Fibroblast of lung (primary cell): ENCODE results near the gene SNX18. TPM values are rescaled to one million over a fixed set of nuclear protein-coding genes. Genes with fewer than 3 reads are reported as not detected.

Experiments used
- DNase-seq, 2 donors: peaks; one replicate each; pipeline versions ENCODE4 v3.0.0 to v3.0.0-alpha.2; 2010; ENCODE audit warnings: low read depth in 2 of 2
- H2AFZ ChIP-seq: 2 replicates; pipeline ENCODE4 v1.5.1; 2012; ENCODE audit warnings: low read length, control low read depth, inconsistent platforms
- H3K27ac ChIP-seq: 2 replicates; pipeline ENCODE4 v1.5.1; 2011; ENCODE audit warnings: low read length, control low read depth; ENCODE audit not compliant: insufficient read depth
- H3K27me3 ChIP-seq: 2 replicates; pipeline ENCODE4 v1.5.1; 2011; ENCODE audit warnings: mild to moderate bottlenecking, low read length; ENCODE audit not compliant: control insufficient read depth, insufficient read depth
- H3K36me3 ChIP-seq: 2 replicates; pipeline ENCODE4 v1.5.1; 2011; ENCODE audit warnings: low read length; ENCODE audit not compliant: control insufficient read depth, insufficient read depth
- H3K4me1 ChIP-seq: 2 replicates; pipeline ENCODE4 v1.5.1; 2011; ENCODE audit warnings: low read length; ENCODE audit not compliant: control insufficient read depth, insufficient read depth; ENCODE audit errors: extremely low read depth
- H3K4me2 ChIP-seq: 2 replicates; pipeline ENCODE4 v1.5.1; 2011; ENCODE audit warnings: low read length, control low read depth; ENCODE audit not compliant: insufficient read depth; ENCODE audit errors: extremely low read depth
- H3K4me3 ChIP-seq, 4 experiments: fragments of 200-600 bp in 1 of 4; sonication (generic) in 1 of 4; replicated peaks in 1 of 4; 2 replicates each; pipeline ENCODE4 v1.5.1; 2011 to 2016; ENCODE audit warnings: low read length in 4 of 4, low read depth in 3 of 4, mild to moderate bottlenecking in 3 of 4, control low read depth in 2 of 4, inconsistent platforms in 1 of 4, mixed read lengths in 1 of 4; ENCODE audit not compliant: insufficient read depth in 1 of 4; ENCODE audit errors: control extremely low read depth in 1 of 4
- H3K79me2 ChIP-seq: 2 replicates; pipeline ENCODE4 v1.5.1; 2012; ENCODE audit warnings: mild to moderate bottlenecking, low read length, inconsistent platforms; ENCODE audit not compliant: control insufficient read depth, insufficient read depth
- H3K9ac ChIP-seq: 2 replicates; pipeline ENCODE4 v1.5.1; 2011; ENCODE audit warnings: mild to moderate bottlenecking, low read length, control low read depth; ENCODE audit not compliant: insufficient read depth
- H3K9me3 ChIP-seq: 2 replicates; pipeline ENCODE4 v1.5.1; 2012; ENCODE audit warnings: low read depth, low read length; ENCODE audit not compliant: control insufficient read depth, insufficient read depth
- H4K20me1 ChIP-seq: 2 replicates; pipeline ENCODE4 v1.5.1; 2011; ENCODE audit warnings: low read length; ENCODE audit not compliant: control insufficient read depth, insufficient read depth; ENCODE audit errors: extremely low read depth
- EZH2 ChIP-seq: IDR thresholded peaks from 2 replicates; pipeline ENCODE4 v1.5.1; 2012; ENCODE audit warnings: low read length, control low read depth, mild to moderate bottlenecking; ENCODE audit errors: missing control alignments
- polyA plus RNA-seq, 2 donors: library from polyadenylated mRNA; depleted of rRNA in 1 of 2; stranded (reverse) in 1 of 2; unstranded in 1 of 2; fragments of >200 nt; gene quantifications; 2 replicates each; pipeline ENCODE4 v1.2.1, GENCODE V29; 2011 to 2012; ENCODE audit warnings: missing spikeins in 1 of 2
- total RNA-seq: library from RNA; depleted of rRNA; stranded (reverse); fragments of >200 nt; gene quantifications from 2 replicates; pipeline ENCODE4 v1.2.1, GENCODE V29; 2014
- TF ChIP-seq, protein P1 (sequence below), 2 donors: IDR thresholded peaks in 1 of 2; conservative IDR thresholded peaks in 1 of 2; 1 replicate in 1 of 2; 2 replicates in 1 of 2; pipeline ENCODE4 v1.5.1; 2011 to 2012; ENCODE audit warnings: low read length in 2 of 2, control low read depth in 1 of 2, inconsistent platforms in 1 of 2, low read depth in 1 of 2, mild to moderate bottlenecking in 1 of 2

Gene SNX18
- total and polyA plus RNA-seq, 2 donors (not counting 1 experiment from before 2014, with no cell fraction given): 80.1 to 109 TPM

DNA sequence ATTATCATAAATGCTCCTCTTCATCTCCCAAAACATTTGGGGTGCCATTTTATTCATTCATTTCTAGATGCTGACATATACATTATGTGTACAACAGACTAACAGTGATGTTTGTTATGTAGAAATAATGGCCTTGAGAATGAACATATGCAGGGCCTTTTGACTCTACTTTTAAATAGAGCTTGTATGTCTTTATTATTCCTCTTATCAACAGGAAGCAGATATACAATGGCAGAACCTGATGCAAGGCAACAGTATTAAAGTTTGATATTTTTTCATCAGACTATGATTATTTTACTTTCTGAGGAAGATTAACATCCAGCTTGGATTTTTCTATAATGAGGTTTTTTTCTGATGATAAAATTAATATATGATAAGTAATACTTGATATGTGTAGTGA is 44.1 kb downstream of the SNX18 start:
- Histone ChIP-seq H3K4me1 (peaks cover 2% of the 10 kb centered on the region), H3K27ac (no peak overlapping the region), H3K36me3 (no peaks in the 10 kb centered on the region), H3K9ac (no peak overlapping the region), H3K4me3 (no peak overlapping the region), H3K79me2 (no peaks in the 10 kb centered on the region), H3K9me3 (no peaks in the 10 kb centered on the region), H4K20me1 (no peaks in the 10 kb centered on the region), H2AFZ (no peak overlapping the region), H3K27me3 (no peaks in the 10 kb centered on the region), H3K4me2 (no peak overlapping the region)
- no peak for DNase-seq
- TF ChIP-seq, protein P1, sequence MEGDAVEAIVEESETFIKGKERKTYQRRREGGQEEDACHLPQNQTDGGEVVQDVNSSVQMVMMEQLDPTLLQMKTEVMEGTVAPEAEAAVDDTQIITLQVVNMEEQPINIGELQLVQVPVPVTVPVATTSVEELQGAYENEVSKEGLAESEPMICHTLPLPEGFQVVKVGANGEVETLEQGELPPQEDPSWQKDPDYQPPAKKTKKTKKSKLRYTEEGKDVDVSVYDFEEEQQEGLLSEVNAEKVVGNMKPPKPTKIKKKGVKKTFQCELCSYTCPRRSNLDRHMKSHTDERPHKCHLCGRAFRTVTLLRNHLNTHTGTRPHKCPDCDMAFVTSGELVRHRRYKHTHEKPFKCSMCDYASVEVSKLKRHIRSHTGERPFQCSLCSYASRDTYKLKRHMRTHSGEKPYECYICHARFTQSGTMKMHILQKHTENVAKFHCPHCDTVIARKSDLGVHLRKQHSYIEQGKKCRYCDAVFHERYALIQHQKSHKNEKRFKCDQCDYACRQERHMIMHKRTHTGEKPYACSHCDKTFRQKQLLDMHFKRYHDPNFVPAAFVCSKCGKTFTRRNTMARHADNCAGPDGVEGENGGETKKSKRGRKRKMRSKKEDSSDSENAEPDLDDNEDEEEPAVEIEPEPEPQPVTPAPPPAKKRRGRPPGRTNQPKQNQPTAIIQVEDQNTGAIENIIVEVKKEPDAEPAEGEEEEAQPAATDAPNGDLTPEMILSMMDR (conservative IDR thresholded peaks at IDR 0.05 in 1 of 2, IDR thresholded peaks at IDR 0.05 in 1 of 2; ENCODE audit: low read depth in 1 of 2, low read length in 2 of 2): no peak
- TF ChIP-seq EZH2: no peak

DNA sequence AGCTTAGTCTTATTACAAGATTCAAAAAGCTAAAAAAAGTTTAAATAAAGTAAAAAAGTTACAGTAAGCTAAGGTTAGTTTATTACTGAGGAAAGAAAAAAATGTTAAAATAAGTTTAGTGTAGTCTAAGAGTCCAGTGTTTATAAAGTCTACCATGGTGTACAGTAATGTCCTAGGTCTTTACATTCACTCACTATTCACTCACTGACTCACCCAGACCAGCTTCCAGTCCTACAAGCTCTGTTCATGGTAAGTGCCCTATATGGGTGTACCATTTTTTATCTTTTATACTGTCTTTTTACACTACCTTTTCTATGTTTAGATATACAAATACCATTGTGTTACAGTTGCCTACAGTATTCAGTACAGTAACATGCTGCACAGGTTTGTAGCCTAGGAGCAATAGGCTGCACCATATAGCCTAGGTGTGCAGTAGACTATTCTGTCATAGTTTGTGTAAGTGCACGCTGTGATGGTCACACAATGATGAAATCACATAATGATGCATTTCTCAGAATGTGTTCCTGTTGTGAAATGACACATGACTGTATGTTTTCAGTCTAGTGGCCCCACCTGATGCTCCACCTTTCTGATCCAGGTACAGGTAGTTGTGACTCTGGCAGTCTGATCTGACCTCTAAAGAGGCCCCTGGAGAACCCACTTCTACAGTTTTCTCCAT is 45.7 kb downstream of the SNX18 start:
- H3K4me1 ChIP-seq: peaks cover 2% of the 10 kb centered on the region
- H3K9me3 ChIP-seq: no peaks in the 10 kb centered on the region
- no peaks in the 10 kb centered on the region for H4K20me1 ChIP-seq
- no peak overlapping the region for H2AFZ ChIP-seq
- no peak overlapping the region for H3K4me3 ChIP-seq
- TF ChIP-seq EZH2: no peak
- TF ChIP-seq, protein P1 (conservative IDR thresholded peaks at IDR 0.05 in 1 of 2, IDR thresholded peaks at IDR 0.05 in 1 of 2; ENCODE audit: low read depth in 1 of 2, low read length in 2 of 2): no peak
- H3K27ac ChIP-seq: no peak overlapping the region
- H3K36me3 ChIP-seq: no peaks in the 10 kb centered on the region
- no peak overlapping the region for H3K4me2 ChIP-seq
- no peak overlapping the region for H3K9ac ChIP-seq
- no peak for DNase-seq
- no peaks in the 10 kb centered on the region for H3K79me2 ChIP-seq
- no peaks in the 10 kb centered on the region for H3K27me3 ChIP-seq

DNA sequence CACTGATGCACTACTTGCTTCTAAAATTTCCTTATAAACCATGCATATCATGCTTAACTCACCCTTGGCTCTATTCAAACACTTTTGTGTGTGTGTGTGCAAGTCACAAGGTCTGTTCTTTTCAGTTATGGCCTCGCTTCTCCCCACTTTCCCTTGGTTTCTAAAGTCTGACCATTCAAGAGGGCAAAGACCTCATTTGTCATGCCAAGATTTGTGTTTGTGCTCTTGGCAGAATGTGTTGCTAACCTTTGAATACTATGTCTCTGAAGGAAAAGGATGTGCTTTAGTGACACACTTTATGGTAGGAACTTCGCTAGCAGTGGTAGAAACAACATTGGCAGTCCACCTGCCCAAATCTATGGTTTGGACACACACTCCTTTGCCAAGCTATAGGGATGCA is 50.4 kb downstream of the SNX18 start:
- no peak overlapping the region for H3K4me3 ChIP-seq
- H3K4me1 ChIP-seq: peaks cover 5% of the 10 kb centered on the region
- no peaks in the 10 kb centered on the region for H3K36me3 ChIP-seq
- H3K4me2 ChIP-seq: no peak overlapping the region
- no peaks in the 10 kb centered on the region for H3K27me3 ChIP-seq
- H3K79me2 ChIP-seq: no peaks in the 10 kb centered on the region
- no peak overlapping the region for H2AFZ ChIP-seq
- H3K27ac ChIP-seq: no peak overlapping the region
- DNase-seq: no peak
- no peaks in the 10 kb centered on the region for H4K20me1 ChIP-seq
- no peaks in the 10 kb centered on the region for H3K9me3 ChIP-seq
- TF ChIP-seq EZH2: no peak
- TF ChIP-seq, protein P1 (conservative IDR thresholded peaks at IDR 0.05 in 1 of 2, IDR thresholded peaks at IDR 0.05 in 1 of 2; ENCODE audit: low read depth in 1 of 2, low read length in 2 of 2): no peak
- H3K9ac ChIP-seq: no peak overlapping the region
